Measurements from ENCODE around the gene SCARF2.

The SCARF2 gene

GRCh38 chr22:20401376-20402014, 36.1 kb downstream of the SCARF2 start:
- Histone ChIP-seq H3K27ac (no peak overlapping the region), H3K4me3 (ENCODE audit: low read depth, low read length) (no peak overlapping the region), H3K36me3 (replicated peaks) (peaks cover 22% of the 10 kb centered on the region), H3K27me3 (replicated peaks) (no peaks in the 10 kb centered on the region)
- no peak for DNase-seq
- in situ Hi-C loops (cut with HindIII; ENCODE audit: low pct_ligation_motif_present, low sequenced_read_pairs) = no loop called here
- TF ChIP-seq, protein P1, sequence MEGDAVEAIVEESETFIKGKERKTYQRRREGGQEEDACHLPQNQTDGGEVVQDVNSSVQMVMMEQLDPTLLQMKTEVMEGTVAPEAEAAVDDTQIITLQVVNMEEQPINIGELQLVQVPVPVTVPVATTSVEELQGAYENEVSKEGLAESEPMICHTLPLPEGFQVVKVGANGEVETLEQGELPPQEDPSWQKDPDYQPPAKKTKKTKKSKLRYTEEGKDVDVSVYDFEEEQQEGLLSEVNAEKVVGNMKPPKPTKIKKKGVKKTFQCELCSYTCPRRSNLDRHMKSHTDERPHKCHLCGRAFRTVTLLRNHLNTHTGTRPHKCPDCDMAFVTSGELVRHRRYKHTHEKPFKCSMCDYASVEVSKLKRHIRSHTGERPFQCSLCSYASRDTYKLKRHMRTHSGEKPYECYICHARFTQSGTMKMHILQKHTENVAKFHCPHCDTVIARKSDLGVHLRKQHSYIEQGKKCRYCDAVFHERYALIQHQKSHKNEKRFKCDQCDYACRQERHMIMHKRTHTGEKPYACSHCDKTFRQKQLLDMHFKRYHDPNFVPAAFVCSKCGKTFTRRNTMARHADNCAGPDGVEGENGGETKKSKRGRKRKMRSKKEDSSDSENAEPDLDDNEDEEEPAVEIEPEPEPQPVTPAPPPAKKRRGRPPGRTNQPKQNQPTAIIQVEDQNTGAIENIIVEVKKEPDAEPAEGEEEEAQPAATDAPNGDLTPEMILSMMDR (IDR thresholded peaks at IDR 0.05; ENCODE audit: low read depth, low read length, missing control alignments) = no peak

GRCh38 chr22:20400606-20401375, 36.8 kb downstream of the SCARF2 start:
- in situ Hi-C loops (cut with HindIII; ENCODE audit: low pct_ligation_motif_present, low sequenced_read_pairs) = no loop called here
- TF ChIP-seq, protein P1 (IDR thresholded peaks at IDR 0.05; ENCODE audit: low read depth, low read length, missing control alignments) = no peak
- no peak for DNase-seq
- Histone ChIP-seq H3K36me3 (replicated peaks) (peaks cover 15% of the 10 kb centered on the region), H3K4me3 (ENCODE audit: low read depth, low read length) (no peak overlapping the region), H3K27ac (no peak overlapping the region), H3K27me3 (replicated peaks) (no peaks in the 10 kb centered on the region)

DNA sequence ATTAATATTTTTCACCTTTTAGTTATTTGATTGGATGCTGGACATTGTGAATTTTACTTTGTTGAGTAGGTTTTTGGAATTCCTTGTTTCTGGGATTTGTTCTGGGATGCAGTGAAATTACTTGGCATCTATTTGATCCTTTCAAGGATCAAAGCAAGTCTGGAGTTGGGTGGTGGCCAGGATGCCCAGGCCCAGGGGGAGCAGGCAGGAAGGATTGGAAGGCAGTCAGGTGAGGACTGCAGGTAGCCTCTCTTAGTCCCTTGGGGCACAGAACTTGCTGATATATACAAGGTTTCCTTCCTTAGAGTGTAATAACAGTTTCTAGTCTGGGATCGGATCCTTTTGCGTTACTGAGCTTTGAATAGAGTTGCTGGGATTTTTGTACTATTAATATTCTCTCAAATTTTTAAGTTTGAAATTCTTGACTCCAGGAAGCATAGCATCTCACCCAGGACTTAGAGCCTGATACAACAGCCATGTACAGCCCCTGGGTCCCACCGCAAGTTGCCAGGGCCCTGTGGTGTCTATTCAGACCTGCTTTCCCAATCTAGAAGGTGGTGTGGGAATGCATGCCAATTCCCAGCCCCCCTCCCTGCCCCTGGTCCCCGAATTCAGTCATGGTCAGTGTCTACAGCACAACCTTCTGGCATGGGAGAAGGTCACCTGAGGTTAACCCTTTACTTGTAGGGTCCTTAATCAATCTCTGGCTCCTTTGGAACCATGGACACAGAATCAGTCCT, 37.6 kb downstream of the SCARF2 start:
- TF ChIP-seq, protein P1 (IDR thresholded peaks at IDR 0.05; ENCODE audit: low read depth, low read length, missing control alignments) = no peak
- no peak for DNase-seq
- in situ Hi-C loops (cut with HindIII; ENCODE audit: low pct_ligation_motif_present, low sequenced_read_pairs) = no loop called here
- H3K27me3 ChIP-seq (replicated peaks) = no peaks in the 10 kb centered on the region
- H3K27ac ChIP-seq = no peak overlapping the region
- H3K4me3 ChIP-seq (ENCODE audit: low read depth, low read length) = no peak overlapping the region
- peaks cover 10% of the 10 kb centered on the region for H3K36me3 ChIP-seq (replicated peaks)

DNA sequence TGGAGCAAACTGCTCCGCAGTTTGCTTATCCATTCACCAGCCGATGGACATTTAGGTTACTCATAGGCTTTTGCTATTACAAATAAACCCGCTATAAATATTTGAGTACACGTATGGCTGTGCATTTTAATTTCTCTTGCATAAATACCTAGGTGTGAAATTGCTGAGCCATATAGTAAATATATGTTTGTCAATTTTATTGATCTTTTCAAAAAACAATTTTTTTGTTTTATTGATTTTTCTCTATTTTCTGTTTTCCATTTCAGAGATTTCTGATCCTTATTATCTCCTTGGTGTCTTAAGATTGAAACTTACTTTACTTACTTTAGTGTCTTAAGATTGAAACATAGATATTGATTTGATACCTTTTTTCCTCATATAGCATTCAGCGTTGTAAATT, 39.2 kb downstream of the SCARF2 start:
- no peak overlapping the region for H3K27ac ChIP-seq
- TF ChIP-seq, protein P1 (IDR thresholded peaks at IDR 0.05; ENCODE audit: low read depth, low read length, missing control alignments) = no peak
- no peak overlapping the region for H3K4me3 ChIP-seq (ENCODE audit: low read depth, low read length)
- peaks cover 6% of the 10 kb centered on the region for H3K36me3 ChIP-seq (replicated peaks)
- in situ Hi-C loops (cut with HindIII; ENCODE audit: low pct_ligation_motif_present, low sequenced_read_pairs) = no loop called here
- H3K27me3 ChIP-seq (replicated peaks) = no peaks in the 10 kb centered on the region
- DNase-seq = no peak

DNA sequence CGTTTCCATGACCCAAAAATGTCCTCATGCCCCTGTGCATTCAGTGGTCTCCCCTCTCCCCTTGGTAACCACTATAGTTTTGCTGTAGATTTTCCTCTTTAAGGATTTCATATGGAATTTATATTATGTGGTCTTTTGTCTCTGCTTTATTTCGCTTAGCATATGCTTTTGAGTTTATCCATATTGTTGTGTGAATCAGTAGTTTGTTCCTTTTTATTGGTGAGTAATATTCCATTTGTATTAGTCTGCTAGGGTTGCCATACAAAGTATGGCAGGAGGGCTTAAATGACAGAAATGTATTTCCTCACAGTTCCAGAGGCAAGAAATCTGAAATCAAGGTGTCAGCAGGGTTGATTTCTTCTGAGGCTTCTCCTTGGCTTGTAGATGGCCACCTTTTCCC, 40.1 kb downstream of the SCARF2 start:
- Histone ChIP-seq H3K4me3 (ENCODE audit: low read depth, low read length) (no peak overlapping the region), H3K36me3 (replicated peaks) (peaks cover 5% of the 10 kb centered on the region), H3K27ac (no peak overlapping the region), H3K27me3 (replicated peaks) (no peaks in the 10 kb centered on the region)
- in situ Hi-C loops (cut with HindIII; ENCODE audit: low pct_ligation_motif_present, low sequenced_read_pairs) = no loop called here
- DNase-seq = no peak
- TF ChIP-seq, protein P1 (IDR thresholded peaks at IDR 0.05; ENCODE audit: low read depth, low read length, missing control alignments) = no peak
